ENCODE measurements around the gene IL7R. TPM values are rescaled to one million over a fixed set of nuclear protein-coding genes. Genes with fewer than 3 reads are reported as not detected.

IL7R gene
- total and polyA plus RNA-seq, 2 donors (not counting 3 experiments of a cell fraction or from before 2014, with no cell fraction given) = 1.0 to 1.2 TPM

DNA sequence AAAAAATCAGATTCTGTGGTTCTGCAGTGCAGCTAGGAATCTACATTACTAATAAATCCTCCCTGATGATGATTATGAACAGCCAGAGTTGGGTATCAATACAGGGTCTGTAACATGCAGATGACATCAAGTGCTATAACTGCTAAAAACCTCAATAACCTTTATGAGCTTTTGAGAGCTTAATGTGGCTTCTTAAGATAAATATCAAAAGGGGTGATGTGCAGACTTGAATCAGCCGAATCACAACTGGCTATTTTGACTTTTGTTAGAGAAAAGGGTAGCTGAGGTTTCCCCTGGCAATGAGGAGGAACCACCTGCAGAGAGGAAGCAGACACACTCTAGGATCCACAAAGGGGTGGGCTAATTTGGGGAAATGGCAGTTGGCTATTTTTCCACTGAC, 51.5 kb downstream of the IL7R start:
- POLR2A ChIA-PET = no interaction called here
- TF ChIP-seq MAX (IDR thresholded peaks at IDR 0.05; ENCODE audit: insufficient read depth, insufficient read length) (no peak), GATA2 (IDR thresholded peaks at IDR 0.05; ENCODE audit: insufficient read depth, insufficient read length, low read depth, low read length) (no peak)
- H4K20me1 ChIP-seq (replicated peaks; ENCODE audit: control insufficient read depth, extremely low read depth, insufficient read depth, low read length) = no peaks in the 10 kb centered on the region
- H3K79me2 ChIP-seq (ENCODE audit: control insufficient read depth, insufficient read depth, low read length) = no peaks in the 10 kb centered on the region
- H3K4me1 ChIP-seq (ENCODE audit: control insufficient read depth, extremely low read depth, insufficient read depth, low read length) = no peaks in the 10 kb centered on the region
- H2AFZ ChIP-seq (ENCODE audit: low read depth, low read length) = no peak overlapping the region
- H3K27me3 ChIP-seq (ENCODE audit: control insufficient read depth in 2 of 2, insufficient read depth in 2 of 2, low read length in 2 of 2) = peaks cover 1 to 3% of the 10 kb centered on the region in 2 experiments
- H3K9me3 ChIP-seq (replicated peaks; ENCODE audit: control insufficient read depth, insufficient read depth, low read length) = no peaks in the 10 kb centered on the region
- dilution Hi-C loops (cut with MboI; ENCODE audit: extremely low pct_ligation_motif_present, low sequenced_read_pairs) = no loop called here
- H3K27ac ChIP-seq (ENCODE audit: insufficient read depth, low read depth, low read length) = no peak overlapping the region
- H3K4me2 ChIP-seq (ENCODE audit: insufficient read depth, low read length) = no peak overlapping the region
- intact Hi-C loops (cut with micrococcal nuclease) = no loop called here
- DNase-seq (ENCODE audit: low read depth, low spot score) = no peak
- no TSS peak for BruUV-seq (replicated peaks)
- FAIRE-seq = no peak
- no peak overlapping the region for H3K4me3 ChIP-seq (replicated peaks in 1 of 3; ENCODE audit: insufficient read depth in 1 of 3, low read depth in 1 of 3, low read length in 3 of 3)
- CTCF ChIA-PET = interaction anchor here (0.8 kb wide), 1 partner anchor 15 kb away, joined by 4 read pairs; no protein-coding TSS in a partner anchor
- H3K9me1 ChIP-seq (replicated peaks; ENCODE audit: control insufficient read depth, extremely low read depth, insufficient read depth, low read length) = no peaks in the 10 kb centered on the region
- H3K36me3 ChIP-seq (ENCODE audit: control insufficient read depth in 2 of 2, extremely low read depth in 1 of 2, insufficient read depth in 2 of 2, low read length in 2 of 2) = no peaks in the 10 kb centered on the region
- H3K9ac ChIP-seq (replicated peaks; ENCODE audit: extremely low read depth, insufficient read depth, low read length) = no peak overlapping the region

GRCh38 chr5:35908814-35909213, 52.1 kb downstream of the IL7R start:
- no peaks in the 10 kb centered on the region for H4K20me1 ChIP-seq (replicated peaks; ENCODE audit: control insufficient read depth, extremely low read depth, insufficient read depth, low read length)
- no peak overlapping the region for H2AFZ ChIP-seq (ENCODE audit: low read depth, low read length)
- BruUV-seq (replicated peaks) = no TSS peak
- peaks cover 1 to 3% of the 10 kb centered on the region in 2 experiments for H3K27me3 ChIP-seq (ENCODE audit: control insufficient read depth in 2 of 2, insufficient read depth in 2 of 2, low read length in 2 of 2)
- CTCF ChIA-PET = interaction anchor here (0.8 kb wide), 1 partner anchor 15 kb away, joined by 4 read pairs; no protein-coding TSS in a partner anchor
- no peaks in the 10 kb centered on the region for H3K4me1 ChIP-seq (ENCODE audit: control insufficient read depth, extremely low read depth, insufficient read depth, low read length)
- H3K4me3 ChIP-seq (replicated peaks in 1 of 3; ENCODE audit: insufficient read depth in 1 of 3, low read depth in 1 of 3, low read length in 3 of 3) = no peak overlapping the region
- H3K36me3 ChIP-seq (ENCODE audit: control insufficient read depth in 2 of 2, extremely low read depth in 1 of 2, insufficient read depth in 2 of 2, low read length in 2 of 2) = no peaks in the 10 kb centered on the region
- dilution Hi-C loops (cut with MboI; ENCODE audit: extremely low pct_ligation_motif_present, low sequenced_read_pairs) = no loop called here
- H3K9me3 ChIP-seq (replicated peaks; ENCODE audit: control insufficient read depth, insufficient read depth, low read length) = no peaks in the 10 kb centered on the region
- FAIRE-seq (no peak), DNase-seq (ENCODE audit: low read depth, low spot score) (no peak)
- TF ChIP-seq POLR2AphosphoS5 (IDR thresholded peaks at IDR 0.05; ENCODE audit: insufficient read depth, low read depth, low read length) = no peak
- TF ChIP-seq POLR2A (IDR thresholded peaks at IDR 0.05; ENCODE audit: low read depth, low read length) = no peak
- no peak for TF ChIP-seq MYC (IDR thresholded peaks at IDR 0.05; ENCODE audit: low read depth, low read length)
- TF ChIP-seq FOS (IDR thresholded peaks at IDR 0.05; ENCODE audit: borderline replicate concordance, insufficient read depth, low read length) = no peak
- no peak for TF ChIP-seq JUN (IDR thresholded peaks at IDR 0.05; ENCODE audit: borderline replicate concordance, insufficient read depth, insufficient read length, low read depth)
- no peak for TF ChIP-seq MAX (IDR thresholded peaks at IDR 0.05; ENCODE audit: insufficient read depth, insufficient read length)
- no peak for TF ChIP-seq CTCF (IDR thresholded peaks at IDR 0.05; ENCODE audit: extremely low read depth in 1 of 2, insufficient read depth in 1 of 2, low read depth in 1 of 2, low read length in 2 of 2)
- TF ChIP-seq GATA2 (IDR thresholded peaks at IDR 0.05; ENCODE audit: insufficient read depth, insufficient read length, low read depth, low read length) = no peak
- H3K27ac ChIP-seq (ENCODE audit: insufficient read depth, low read depth, low read length) = no peak overlapping the region
- H3K9ac ChIP-seq (replicated peaks; ENCODE audit: extremely low read depth, insufficient read depth, low read length) = no peak overlapping the region
- no peaks in the 10 kb centered on the region for H3K79me2 ChIP-seq (ENCODE audit: control insufficient read depth, insufficient read depth, low read length)
- no peak overlapping the region for H3K4me2 ChIP-seq (ENCODE audit: insufficient read depth, low read length)
- intact Hi-C loops (cut with micrococcal nuclease) = no loop called here
- H3K9me1 ChIP-seq (replicated peaks; ENCODE audit: control insufficient read depth, extremely low read depth, insufficient read depth, low read length) = no peaks in the 10 kb centered on the region
- POLR2A ChIA-PET = no interaction called here

Measured in endothelial cell of umbilical vein (primary cell).